HepG2 (cell line): ENCODE measurements around the gene C2. TPM values are rescaled to one million over a fixed set of nuclear protein-coding genes. Genes with fewer than 3 reads are reported as not detected.

Source experiments
- DPF2 ChIP-seq: sonication (generic); formaldehyde crosslinking; IDR thresholded peaks from 2 replicates; pipeline ENCODE4 v1.4.0; 2020; ENCODE audit warnings: mild to moderate bottlenecking, low read depth, missing genetic modification reagents, borderline replicate concordance
- IRF1 ChIP-seq: sonication (generic); formaldehyde crosslinking; IDR thresholded peaks from 2 replicates; pipeline ENCODE4 v1.4.0; 2020; ENCODE audit warnings: low read depth, mild to moderate bottlenecking, missing genetic modification reagents
- MYPOP ChIP-seq: sonication (generic); formaldehyde crosslinking; IDR thresholded peaks from 2 replicates; pipeline ENCODE4 v1.8.1; 2023; ENCODE audit warnings: mild to moderate bottlenecking, moderate library complexity, missing genetic modification reagents
- NR1H2 ChIP-seq: sonication (generic); formaldehyde crosslinking; IDR thresholded peaks from 2 replicates; pipeline ENCODE4 v1.8.1; 2022; ENCODE audit warnings: low read depth, missing genetic modification reagents, borderline replicate concordance
- SNAPC4 ChIP-seq: sonication (generic); formaldehyde crosslinking; IDR thresholded peaks from 2 replicates; pipeline ENCODE4 v1.4.0; 2020; ENCODE audit warnings: mild to moderate bottlenecking, missing genetic modification reagents
- ZBTB38 ChIP-seq: sonication (generic); formaldehyde crosslinking; IDR thresholded peaks from 2 replicates; pipeline ENCODE4 v1.5.1; 2020; ENCODE audit warnings: mild to moderate bottlenecking, missing genetic modification reagents
- ZBTB8A ChIP-seq: sonication (generic); formaldehyde crosslinking; IDR thresholded peaks from 2 replicates; pipeline ENCODE4 v1.4.0; 2020; ENCODE audit warnings: mild to moderate bottlenecking, low read depth, missing genetic modification reagents, borderline replicate concordance
- ZNF407 ChIP-seq: sonication (generic); formaldehyde crosslinking; IDR thresholded peaks from one replicate; pipeline ENCODE4 v1.5.1; 2020; ENCODE audit warnings: mild to moderate bottlenecking, missing genetic modification reagents; ENCODE audit errors: not compliant biosample characterization
- ZNF572 ChIP-seq: sonication (generic); formaldehyde crosslinking; IDR thresholded peaks from 2 replicates; pipeline ENCODE4 v1.5.1; 2020; ENCODE audit warnings: mild to moderate bottlenecking, missing genetic modification reagents
- ZNF660 ChIP-seq: sonication (generic); formaldehyde crosslinking; IDR thresholded peaks from 2 replicates; pipeline ENCODE4 v1.5.1; 2020; ENCODE audit warnings: mild to moderate bottlenecking, low read depth, missing genetic modification reagents, borderline replicate concordance
- ZNF709 ChIP-seq: sonication (generic); formaldehyde crosslinking; IDR thresholded peaks from 2 replicates; pipeline ENCODE4 v1.5.0; 2020; ENCODE audit warnings: mild to moderate bottlenecking, missing genetic modification reagents
- ZNF724P ChIP-seq: sonication (generic); formaldehyde crosslinking; IDR thresholded peaks from 2 replicates; pipeline ENCODE4 v1.8.0; 2022; ENCODE audit warnings: missing genetic modification reagents, borderline replicate concordance
- polyA plus RNA-seq, 8 experiments: library from polyadenylated mRNA; depleted of rRNA in 3 of 8; stranded (reverse) in 7 of 8; unstranded in 1 of 8; fragments of >200 nt; fragmentation: Illumina TruSeq in 4 of 8; extraction: Trizol in 4 of 8; gene quantifications; 2 replicates each; pipeline versions ENCODE4 v1.2.1 to v1.2.3, GENCODE V29; 2011 to 2016; ENCODE audit warnings: low read depth in 4 of 8, missing spikeins in 1 of 8, mixed read lengths in 1 of 8; ENCODE audit not compliant: insufficient read depth in 1 of 8
- total RNA-seq, 5 experiments: library from RNA; depleted of rRNA; stranded (reverse); fragments of >200 nt; fragmentation: Illumina TruSeq; extraction: Trizol; gene quantifications; 2 replicates each; pipeline ENCODE4 v1.2.3, GENCODE V29; 2016; ENCODE audit warnings: low read depth in 1 of 5

The C2 gene
- total and polyA plus RNA-seq, 2 of the 13 experiments (the other 11 are each of a cell fraction or from before 2014, with no cell fraction given), result 165 to 307 TPM

GRCh38 chr6:31958412-31958740 lies 30.9 kb downstream of the C2 start (continued):
- TF ChIP-seq SNAPC4 (CRISPR knock-in tag) (no peak), ZNF572 (CRISPR knock-in tag) (peak; percentile 93; the same call in 1 of the 2 replicates), ZNF407 (peak; percentile 7), NR1H2 (CRISPR knock-in tag) (peak; percentile 47; the same call in 1 of the 2 replicates), IRF1 (0 out of 2 replicates have a peak, but pooled peaks have one; percentile 35), ZBTB38 (CRISPR knock-in tag) (no peak), ZBTB8A (CRISPR knock-in tag) (0 out of 2 replicates have a peak, but pooled peaks have one; percentile 17), DPF2 (0 out of 2 replicates have a peak, but pooled peaks have one; percentile 42), ZNF724P (0 out of 2 replicates have a peak, but pooled peaks have one; percentile 44), ZNF709 (no peak; the same call in 1 of the 2 replicates), ZNF660 (no peak), MYPOP (CRISPR knock-in tag) (no peak)
